PC-3 (cell line): Measurements from ENCODE around the gene VPS13C.

ENCODE experiments used
- EZH2 ChIP-seq: fragments of 300-600 bp; sonication (generic); IDR thresholded peaks from one replicate; pipeline ENCODE4 v1.6.1; 2017; ENCODE audit warnings: antibody characterized with exemption, mild to moderate bottlenecking, low read length; ENCODE audit not compliant: unreplicated experiment
- EZH2phosphoT487 ChIP-seq: fragments of 300-600 bp; sonication (generic); IDR thresholded peaks from 2 replicates; pipeline ENCODE4 v1.6.1; 2018; ENCODE audit warnings: mild to moderate bottlenecking, antibody characterized with exemption, low read length, borderline replicate concordance
- TF ChIP-seq, protein P1 (sequence below): fragments of 300-600 bp; sonication (generic); conservative IDR thresholded peaks from 2 replicates; pipeline ENCODE4 v1.5.1; 2017; ENCODE audit warnings: antibody characterized with exemption, low read depth, mild to moderate bottlenecking, low read length

- TF ChIP-seq, protein P1, sequence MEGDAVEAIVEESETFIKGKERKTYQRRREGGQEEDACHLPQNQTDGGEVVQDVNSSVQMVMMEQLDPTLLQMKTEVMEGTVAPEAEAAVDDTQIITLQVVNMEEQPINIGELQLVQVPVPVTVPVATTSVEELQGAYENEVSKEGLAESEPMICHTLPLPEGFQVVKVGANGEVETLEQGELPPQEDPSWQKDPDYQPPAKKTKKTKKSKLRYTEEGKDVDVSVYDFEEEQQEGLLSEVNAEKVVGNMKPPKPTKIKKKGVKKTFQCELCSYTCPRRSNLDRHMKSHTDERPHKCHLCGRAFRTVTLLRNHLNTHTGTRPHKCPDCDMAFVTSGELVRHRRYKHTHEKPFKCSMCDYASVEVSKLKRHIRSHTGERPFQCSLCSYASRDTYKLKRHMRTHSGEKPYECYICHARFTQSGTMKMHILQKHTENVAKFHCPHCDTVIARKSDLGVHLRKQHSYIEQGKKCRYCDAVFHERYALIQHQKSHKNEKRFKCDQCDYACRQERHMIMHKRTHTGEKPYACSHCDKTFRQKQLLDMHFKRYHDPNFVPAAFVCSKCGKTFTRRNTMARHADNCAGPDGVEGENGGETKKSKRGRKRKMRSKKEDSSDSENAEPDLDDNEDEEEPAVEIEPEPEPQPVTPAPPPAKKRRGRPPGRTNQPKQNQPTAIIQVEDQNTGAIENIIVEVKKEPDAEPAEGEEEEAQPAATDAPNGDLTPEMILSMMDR, result no peak
- TF ChIP-seq EZH2phosphoT487 (no peak), EZH2 (no peak)
These were observed 142.8 kb downstream of the VPS13C start for GRCh38 chr15:61917457-61917856.
